Activated CD4-positive, alpha-beta T cell treated with anti-CD3 and anti-CD28 coated beads, Interleukin-2, Interleukin-4, amounts not matched to agents 100 ng/mL and 50 ng/mL, durations not matched to agents 16 hours and 8 hours (primary cell): ENCODE data around the gene PPP1R14B.

Experiments
- DNase-seq: peaks from one replicate; pipeline ENCODE4 v3.0.0-alpha.2; 2020; ENCODE audit warnings: low spot score

The PPP1R14B gene

GRCh38 chr11:64230985-64231365 lies 15.8 kb downstream of the PPP1R14B start:
- DNase-seq, result no peak

GRCh38 chr11:64230171-64230984 lies 16.4 kb downstream of the PPP1R14B start, which contains the start of gene DNAJC4:
Gene DNAJC4 (plus strand): TSS chr11:64230548. CDS start chr11:64230855, 307 bp downstream.
- peak; percentile 91 for DNase-seq

DNA sequence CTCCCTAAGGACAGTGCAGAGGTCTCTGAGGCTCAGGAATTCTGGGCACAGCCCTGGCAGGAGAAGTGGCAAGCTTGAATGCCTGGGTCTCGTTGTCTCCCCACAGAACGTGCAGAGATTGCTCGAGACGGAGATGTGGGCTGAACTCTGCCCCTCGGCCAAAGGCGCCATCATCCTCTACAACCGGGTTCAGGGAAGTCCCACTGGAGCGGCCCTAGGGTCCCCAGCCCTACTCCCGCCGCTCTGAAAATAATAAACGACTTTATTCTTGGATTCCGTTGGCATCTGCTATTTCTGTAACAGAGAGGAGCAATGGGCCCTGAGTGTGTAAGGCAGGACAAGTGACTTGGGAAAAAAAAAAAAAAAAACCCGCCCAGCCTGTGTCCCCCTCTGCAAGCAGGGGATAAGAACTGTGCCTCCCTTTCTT lies 17.0 kb downstream of the PPP1R14B start:
- no peak for DNase-seq

- no peak for DNase-seq
Observed at GRCh38 chr11:64229090-64229743, 17.5 kb downstream of the PPP1R14B start.

DNA sequence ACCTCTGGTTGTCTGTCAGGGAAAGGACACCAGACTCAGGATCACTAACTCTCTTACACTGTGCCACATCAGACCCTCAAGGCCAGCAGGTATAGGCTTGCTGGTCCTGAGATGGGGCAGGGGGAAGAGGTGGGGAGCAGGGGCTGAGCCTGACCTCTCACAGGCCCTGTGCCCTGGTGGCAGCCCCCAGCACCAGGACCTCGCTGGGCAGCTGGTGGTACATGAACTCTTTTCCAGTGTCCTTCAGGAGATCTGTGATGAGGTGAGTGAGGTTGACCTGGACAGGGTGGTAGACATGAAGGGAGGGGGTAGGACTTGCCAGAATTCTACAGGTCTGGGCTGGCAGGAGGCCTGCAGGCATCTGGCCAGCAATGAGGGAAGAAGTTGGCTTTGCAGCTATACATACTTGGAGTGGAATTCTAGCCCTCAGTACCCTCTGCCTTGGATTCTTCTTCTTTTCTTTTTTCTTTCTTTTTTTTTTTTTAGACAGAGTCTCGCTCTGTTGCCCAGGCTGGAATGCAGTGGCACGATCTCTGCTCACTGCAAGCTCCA lies 19.3 kb downstream of the PPP1R14B start:
- no peak for DNase-seq

GRCh38 chr11:64226507-64227051 lies 20.2 kb downstream of the PPP1R14B start:
- DNase-seq, result peak; percentile 67

DNA sequence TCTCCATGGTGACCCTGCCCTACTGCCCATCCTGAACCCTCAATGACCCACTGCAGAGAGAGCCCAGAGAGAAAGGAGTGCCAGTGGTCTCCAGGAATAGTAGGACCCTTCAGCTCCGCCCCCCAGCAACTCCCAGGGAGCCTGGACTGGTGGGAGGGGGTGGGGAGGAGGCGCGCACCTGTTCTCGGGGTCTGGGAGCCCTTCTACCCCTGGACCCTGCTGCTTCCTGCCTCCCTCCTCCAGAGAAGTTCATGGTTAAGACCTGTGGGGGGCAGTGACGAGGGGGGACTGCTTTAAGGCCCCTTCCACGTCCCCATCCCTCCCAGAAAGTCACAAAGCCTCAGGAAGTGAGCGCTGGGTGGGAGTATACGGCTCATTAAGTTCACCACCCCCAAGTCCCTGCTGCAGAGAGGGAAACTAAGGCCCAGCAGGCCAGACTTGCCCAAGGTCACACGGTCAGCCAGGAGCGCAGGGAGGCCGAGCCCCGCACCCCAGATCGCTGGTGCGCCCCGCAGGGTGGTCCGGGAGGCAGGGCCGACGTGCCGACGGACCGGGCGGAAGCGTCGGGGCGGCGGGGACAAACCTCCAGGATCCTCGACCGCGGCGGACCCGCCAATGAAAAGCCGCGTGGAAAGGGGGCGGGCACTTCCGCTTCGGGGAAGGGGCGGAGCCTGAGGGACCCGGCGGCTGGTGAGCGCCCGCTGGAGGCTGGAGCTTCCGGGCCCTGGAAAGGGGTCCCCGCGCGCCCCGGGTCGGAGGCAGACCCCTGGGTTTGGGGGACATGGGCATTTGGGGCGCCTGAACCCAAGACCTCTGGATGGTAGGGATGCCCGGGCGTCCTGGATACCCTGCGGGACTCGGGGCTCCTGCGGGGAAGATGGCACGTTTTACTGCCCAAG lies 20.9 kb downstream of the PPP1R14B start, which contains the start of the genes NUDT22 and TRPT1:
NUDT22 (plus strand) TSS at position 667 of the 899 bp plus-strand sequence. CDS start 379 bp downstream, outside the sequence.
TRPT1 (minus strand) TSS at position 579 of the 899 bp plus-strand sequence; CDS start at position 253, 326 bp downstream.
- peak; percentile 93 for DNase-seq

DNA sequence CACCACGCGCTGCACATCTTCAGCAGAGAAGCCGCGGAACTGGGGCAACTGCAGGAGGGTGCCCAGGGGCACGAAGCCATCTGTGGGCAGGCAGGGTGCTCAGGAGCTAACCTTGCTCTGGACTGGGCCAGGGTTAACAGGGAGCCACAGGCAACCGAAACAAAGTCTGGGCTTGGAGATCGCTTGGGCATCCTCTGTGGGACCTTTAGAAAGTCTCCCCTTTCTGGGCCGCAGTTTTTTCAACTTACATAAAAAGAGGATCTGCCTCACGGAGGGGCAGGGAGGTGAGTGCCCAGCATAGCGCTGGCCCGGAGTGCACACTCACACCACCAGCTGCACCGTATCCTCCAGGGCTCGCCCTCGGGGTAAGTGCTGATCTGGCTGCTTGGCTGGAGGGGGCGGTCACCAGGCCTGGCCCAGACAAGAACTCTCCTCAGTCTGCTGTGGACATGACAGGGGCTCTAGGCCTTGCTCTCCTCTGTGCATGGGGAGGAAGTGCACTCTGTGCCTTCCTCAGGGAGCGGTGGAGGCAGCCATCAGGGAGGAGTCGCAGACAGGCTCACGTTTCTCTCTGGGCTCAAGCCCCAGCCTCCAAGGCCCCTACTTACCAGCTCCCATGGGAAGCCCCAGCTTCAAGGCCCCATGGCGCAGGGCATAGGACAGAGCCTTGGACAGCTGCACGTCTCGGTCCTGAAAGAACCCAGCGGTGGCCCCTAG lies 21.7 kb downstream of the PPP1R14B start:
- DNase-seq, result no peak

DNA sequence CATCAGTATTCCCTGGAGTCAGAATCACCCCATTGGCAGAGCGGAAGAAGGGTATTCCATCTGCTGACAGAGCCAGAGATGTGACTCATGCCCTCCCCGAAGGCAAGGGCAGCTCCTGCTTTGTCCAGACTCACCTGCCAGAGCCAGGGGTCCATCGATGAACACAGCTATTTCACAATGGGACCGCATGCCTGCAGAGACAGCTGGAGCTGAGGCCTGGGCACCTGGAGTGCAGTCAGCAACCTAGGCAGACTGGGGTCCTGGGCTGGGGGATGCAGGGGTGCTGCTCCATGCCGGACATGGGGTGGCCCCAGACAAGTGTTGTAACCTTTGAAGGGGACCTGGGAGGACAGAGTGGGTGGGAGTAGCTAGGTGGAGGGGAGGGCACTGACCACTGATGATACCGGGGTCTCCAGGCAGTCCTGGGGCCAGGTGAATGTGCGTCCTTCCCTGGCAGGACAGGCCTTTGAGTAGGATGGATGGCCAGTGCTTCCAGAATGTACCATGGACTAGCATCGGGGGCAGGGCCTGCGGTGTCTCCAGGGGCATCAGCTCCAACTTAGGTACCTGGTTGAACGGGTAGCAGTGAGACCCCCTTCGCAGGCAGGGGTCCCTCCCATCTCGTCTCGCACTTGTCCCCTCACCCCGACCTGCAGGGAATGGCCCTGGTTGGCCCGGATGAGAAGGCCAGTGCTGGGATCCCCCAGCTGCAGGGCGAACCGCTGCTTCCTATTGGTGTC lies 22.4 kb downstream of the PPP1R14B start:
- DNase-seq, result no peak

GRCh38 chr11:64223001-64223651 lies 23.6 kb downstream of the PPP1R14B start:
- no peak for DNase-seq

DNA sequence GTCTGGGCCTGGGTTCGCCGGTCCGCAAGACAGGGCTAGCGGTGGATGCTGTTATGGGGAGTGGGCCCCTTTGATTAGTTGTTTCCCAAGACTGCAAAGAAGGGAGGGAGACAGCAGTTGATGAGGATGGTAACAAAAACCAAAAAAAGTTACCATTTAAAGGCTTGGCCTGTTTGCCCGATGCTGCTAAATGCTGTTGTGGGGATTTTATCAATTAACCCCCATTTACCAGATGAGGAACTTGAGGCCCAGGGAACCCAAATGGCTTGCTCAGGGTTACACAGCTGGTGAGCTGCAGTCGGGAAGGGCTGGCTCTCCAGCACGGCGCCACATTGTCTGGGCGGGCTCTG lies 24.1 kb downstream of the PPP1R14B start:
- DNase-seq, result no peak

- no peak for DNase-seq
Observed at GRCh38 chr11:64220798-64221197, 25.9 kb downstream of the PPP1R14B start.

- DNase-seq, result no peak
Observed at GRCh38 chr11:64220271-64220670, 26.5 kb downstream of the PPP1R14B start.

DNA sequence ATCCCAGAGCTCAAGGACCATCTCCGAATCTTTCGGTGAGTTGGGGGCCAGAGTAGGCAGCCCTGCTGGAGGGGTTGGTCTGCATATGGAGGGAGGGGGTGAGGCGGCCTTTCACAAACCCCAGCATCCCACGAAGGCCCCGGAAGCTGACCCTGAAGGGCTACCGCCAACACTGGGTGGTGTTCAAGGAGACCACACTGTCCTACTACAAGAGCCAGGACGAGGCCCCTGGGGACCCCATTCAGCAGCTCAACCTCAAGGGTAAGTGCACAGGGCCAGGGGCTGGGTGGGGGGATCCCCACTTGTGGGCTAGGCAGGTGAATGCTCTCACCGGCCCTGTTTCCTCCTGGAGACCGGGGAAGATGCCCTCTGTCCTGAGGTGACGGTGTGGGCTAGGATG lies 27.0 kb downstream of the PPP1R14B start:
- DNase-seq, result no peak

DNA sequence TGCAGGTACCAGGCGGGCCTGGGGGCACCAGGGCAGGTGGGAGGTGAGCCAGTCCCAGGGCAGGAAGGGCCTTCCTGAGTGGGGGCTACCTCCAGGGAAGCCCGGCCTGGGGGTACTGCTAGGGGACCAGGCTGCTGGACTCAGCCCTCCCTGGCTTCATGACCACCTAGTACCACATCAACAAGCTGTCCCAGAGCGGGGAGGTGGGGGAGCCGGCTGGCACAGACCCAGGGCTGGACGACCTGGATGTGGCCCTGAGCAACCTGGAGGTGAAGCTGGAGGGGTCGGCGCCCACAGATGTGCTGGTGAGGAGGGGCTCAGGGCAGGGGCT lies 27.4 kb downstream of the PPP1R14B start:
- no peak for DNase-seq

GRCh38 chr11:64218628-64219353 lies 28.0 kb downstream of the PPP1R14B start:
- no peak for DNase-seq

GRCh38 chr11:64216879-64217278 lies 29.9 kb downstream of the PPP1R14B start:
- DNase-seq, result no peak

GRCh38 chr11:64211181-64211872 lies 35.4 kb downstream of the PPP1R14B start:
- no peak for DNase-seq
